Kidney capillary endothelial cell (primary cell): ENCODE data around the gene AGO3.
A peak's percentile ranks its signal among the peaks of the same experiment; 100 is the strongest.
"Not testable (repeated sequence)": the region's sequence is repeated elsewhere in the genome, so short reads cannot be mapped to it uniquely, and the experiment has no call there.

Experiments
- DNase-seq: peaks from one replicate; pipeline ENCODE4 v3.0.0-alpha.2; 2018; ENCODE audit warnings: low spot score

Gene AGO3

DNA sequence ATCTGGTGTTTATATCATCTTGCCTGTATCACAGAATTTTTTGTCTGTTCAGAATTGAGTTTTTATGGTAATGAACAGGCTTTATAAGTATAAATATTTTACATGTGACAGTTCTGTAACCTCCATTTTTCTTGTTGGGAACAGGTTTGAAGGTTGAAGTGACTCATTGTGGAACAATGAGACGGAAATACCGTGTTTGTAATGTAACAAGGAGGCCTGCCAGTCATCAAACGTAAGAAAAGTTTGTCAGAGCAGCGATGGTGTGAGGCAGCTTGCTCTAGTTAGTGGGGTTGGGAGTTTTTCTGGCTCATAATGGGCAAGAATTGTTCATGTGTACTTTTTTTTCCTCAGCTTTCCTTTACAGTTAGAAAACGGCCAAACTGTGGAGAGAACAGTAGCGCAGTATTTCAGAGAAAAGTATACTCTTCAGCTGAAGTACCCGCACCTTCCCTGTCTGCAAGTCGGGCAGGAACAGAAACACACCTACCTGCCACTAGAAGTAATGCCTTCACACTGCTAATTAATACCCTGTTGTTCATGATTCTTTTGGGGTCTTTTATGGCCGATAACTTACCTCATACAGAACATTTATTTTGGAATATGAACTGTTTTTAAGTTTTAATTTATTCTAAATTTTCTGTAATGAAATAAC lies 77.8 kb downstream of the AGO3 start:
- peak; percentile 63 for DNase-seq

DNA sequence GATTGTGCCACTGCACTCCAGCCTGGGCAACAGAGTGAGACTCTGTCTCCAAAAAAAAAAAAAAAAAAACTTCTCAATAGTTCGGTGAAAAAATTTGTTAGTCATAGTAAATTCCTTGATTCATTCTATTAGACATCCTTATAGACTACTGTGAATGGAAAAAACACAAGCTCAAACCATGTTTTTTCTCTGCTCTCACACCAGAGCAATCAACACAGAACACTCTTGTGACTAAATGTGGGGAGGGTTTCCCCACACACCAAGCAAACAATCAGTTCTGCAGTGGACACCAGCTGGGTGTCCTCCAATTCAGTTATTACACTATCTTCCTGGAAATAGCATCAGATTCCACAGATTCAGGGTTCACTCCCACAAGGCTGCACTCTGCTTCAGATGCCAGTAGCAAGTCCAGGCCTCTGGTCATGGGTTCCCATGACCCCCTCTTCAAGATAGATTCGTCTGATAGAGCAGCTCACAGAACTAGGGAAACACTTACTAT lies 83.9 kb downstream of the AGO3 start:
- no peak for DNase-seq

DNA sequence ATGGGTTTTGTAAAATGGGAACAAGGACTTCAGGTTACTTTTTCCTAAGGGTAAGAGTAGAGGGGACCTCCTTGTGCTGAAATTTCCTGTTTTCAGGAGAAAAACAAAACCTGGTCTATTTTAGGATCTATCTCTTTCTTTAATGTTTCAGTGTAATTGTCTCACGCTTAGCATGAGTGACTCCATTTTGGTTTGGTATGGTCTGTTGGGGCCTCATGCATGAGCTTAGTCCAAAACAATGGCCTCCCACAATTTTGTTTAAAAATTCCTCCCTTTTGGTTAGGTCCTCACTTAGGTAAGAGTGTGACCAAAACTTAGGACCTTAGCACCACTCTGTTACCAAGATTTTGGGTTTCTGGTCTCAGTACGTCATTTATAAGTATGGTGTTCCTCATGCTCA lies 85.8 kb downstream of the AGO3 start:
- DNase-seq, result no peak

DNA sequence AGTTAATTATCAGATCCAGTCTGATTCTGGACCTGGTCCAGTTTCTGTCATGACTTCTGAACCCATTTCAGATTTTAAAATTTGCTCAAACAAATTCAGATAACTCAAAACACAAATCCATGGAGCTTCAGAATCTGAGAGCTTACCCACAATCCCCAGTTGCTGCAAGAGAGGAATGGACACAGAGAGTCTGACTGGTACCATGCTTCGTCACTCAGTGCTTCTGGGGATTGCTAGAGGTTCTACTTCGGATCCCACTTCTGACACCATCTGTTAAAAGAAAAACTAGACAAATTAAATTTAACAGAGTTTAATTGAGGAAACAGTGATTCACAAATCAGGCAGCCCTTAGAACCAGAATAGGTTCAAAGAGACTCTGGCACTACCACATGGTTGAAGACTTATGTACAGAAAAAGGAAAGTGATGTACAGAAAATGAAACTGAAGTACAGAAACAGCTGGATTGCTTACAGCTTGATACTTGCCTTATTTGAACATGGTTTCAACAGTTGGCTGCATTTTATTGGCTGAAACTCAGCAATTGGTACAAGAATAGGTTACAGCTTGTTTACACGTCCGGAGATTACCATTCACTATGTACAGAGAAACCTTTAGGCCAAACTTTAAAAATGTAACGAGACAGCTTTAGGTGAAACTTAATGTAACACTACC lies 92.3 kb downstream of the AGO3 start:
- DNase-seq, result no peak

DNA sequence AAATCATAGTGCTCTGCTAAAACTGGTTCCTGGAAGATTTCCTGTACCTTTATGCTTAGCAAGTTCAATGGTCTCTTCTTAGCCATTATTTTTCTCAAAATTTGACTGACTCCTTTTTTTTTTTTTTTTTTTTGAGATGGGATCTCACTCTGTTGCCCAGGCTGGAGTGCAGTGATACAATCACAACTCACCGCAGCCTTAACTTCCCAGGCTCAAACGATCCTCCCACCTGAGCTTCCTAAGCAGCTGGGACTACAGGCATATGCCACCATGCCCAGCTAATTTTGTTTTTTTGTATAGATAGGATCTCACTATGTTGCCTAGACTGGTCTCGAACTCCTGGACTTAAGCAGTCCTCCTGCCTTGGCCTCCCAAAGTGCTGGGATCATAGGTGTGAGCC lies 93.1 kb downstream of the AGO3 start:
- not testable (repeated sequence) for DNase-seq

DNA sequence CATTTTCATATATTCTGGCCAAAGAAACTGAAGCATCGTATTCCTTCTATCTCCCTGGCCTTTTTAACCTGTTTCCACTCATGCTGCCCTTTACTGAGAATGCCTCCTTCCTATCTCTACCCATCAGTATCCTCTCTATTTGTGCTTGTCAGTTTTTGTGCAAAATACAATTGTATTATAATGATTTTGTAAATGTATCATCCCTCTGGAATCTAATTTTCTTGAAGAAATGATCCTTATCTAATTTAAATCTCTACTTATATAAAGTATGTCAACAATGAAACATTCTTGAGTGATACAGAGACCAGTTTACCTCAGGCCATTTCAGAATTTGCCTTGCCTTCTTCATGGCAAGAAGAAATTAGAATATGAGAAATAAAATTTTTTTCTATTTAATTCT lies 93.9 kb downstream of the AGO3 start:
- no peak for DNase-seq

DNA sequence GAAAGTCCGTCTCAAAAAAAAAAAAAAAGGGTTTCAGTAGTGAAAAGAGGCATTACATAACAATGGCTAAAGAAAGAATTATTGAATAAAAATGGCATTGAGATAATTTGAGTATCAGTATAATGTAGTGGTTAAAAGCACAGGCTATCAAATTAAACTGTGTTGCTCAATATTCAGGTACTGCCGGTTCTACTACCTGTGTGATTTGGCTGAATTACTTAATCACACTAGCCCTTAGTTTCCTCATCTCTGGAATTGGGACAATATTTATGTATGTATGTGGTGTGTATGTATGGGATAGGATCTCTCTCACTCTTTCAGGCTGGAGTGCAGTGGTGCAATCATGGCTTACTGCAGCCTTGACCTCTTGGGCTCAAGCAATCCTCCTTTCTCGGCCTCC lies 96.9 kb downstream of the AGO3 start:
- DNase-seq, result no peak

DNA sequence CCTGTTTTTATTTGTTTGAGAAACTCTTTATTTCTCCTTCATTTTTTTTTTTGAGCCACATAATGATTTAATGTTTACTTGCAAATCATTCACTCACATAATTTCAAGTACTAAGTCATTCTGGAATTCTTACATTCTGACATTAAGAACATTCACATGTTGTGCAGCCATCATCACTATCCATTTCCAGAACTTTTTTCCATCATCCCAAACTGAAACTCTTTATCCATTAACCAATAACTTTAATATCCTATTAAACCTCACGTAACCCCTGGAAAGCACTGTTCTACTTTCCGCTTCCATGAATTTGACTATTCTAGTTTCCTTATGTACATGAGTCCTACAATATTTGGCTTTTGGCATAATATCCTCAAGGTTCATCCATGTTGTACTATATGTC lies 100.5 kb downstream of the AGO3 start:
- DNase-seq, result no peak

DNA sequence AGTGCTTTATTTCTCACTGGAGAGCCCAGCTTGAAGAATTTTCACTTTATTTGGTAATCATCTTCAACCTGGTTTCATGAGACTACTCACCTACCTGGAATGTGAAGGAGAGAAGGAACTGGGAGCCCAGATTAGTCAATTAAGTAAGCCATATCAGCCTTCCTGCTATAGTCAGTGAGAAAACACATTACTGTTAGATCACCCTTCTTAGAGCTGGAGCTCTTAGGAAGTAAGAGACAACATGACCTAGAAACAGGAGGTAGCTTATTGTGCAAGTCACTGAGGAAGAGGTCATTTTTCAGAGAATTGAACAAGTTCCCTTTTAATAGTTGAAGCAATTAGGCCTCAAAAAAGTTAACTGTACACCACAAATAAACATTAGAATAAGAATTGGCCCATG lies 103.8 kb downstream of the AGO3 start:
- peak; percentile 8 for DNase-seq

DNA sequence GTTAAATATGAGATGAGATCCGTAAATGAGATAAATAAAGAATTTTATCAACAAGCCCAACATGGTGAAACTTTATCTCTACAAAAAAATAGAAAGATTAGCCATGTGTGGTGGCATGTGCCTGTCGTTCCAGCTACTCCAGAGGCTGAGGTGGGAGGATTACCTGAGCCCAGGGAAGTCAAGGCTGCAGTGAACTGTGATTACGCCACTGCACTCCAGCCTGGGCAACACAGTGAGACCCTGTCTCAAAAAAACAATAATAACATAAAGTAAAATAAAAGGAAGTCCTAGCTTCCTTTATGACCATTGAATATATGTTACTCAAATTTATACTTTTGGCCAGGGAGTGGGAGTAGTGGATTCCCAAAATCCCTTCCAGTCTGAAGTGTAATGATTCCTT lies 104.2 kb downstream of the AGO3 start:
- no peak for DNase-seq

DNA sequence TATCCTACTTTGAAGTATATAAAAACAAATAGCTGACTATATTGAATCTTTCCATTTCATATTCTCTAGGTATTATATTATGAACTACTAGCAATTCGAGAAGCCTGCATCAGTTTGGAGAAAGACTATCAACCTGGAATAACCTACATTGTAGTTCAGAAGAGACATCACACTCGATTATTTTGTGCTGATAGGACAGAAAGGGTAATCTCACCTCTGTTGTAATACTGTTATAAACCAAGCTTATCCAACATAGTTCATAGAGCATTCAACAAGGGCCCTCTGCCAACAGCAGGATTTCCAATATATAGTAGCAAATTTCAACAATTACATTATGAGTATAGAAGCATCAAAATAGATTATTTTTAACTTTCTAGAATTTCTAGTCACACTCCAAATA lies 109.3 kb downstream of the AGO3 start:
- no peak for DNase-seq

DNA sequence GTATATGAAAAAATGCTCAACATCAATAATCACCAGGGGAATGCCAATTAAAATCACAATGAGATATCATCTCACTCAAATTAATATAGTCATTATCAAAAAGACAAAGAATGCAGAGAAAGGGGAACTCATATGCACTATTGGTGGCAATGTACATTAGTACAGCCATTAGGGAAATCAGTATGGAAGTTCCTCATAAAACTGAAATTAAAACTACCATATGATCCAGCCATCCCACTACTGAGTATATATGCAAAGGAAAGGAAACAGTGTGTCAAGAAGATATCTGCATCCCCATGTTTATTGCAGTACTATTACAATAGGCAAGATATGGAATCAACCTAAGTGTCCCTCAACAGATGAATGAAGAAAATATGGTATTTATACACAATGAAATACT lies 120.9 kb downstream of the AGO3 start:
- DNase-seq, result no peak

DNA sequence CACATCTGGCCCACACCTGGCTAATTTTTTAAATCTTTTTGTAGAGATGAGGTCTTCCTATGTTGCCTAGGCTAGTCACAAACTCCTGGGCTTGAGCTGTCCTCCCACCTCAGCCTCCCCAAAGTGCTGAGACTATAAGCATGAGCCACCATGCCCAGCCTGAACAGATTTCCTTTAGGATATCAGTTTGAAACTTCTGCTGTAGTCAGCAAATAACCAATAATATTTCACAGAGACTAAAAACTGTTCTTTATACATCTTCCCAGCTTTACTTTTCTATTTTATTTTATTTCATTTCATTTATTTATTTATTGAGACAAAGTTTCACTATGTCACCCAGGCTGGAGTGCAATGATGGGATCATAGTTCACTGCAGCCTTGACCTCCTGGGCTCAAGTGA lies 123.1 kb downstream of the AGO3 start:
- DNase-seq, result no peak

DNA sequence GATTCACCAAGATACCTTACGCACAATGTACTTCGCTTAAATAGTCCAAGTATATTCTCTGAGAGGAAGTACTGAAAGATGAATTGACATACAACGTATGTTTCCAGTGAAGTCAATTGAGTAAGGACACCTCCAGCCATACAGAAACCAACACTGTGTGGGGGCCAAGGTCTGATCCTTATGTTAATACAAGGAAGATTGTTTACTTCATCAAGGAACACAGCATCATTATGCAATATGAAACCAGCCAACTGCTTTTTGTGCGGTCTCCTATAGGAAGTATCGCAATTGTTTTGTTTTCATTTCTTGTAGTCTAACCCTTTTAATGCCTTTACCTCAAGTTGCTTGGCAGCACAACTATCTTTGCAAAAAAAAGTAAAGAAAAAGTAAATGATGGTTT lies 124.8 kb downstream of the AGO3 start:
- no peak for DNase-seq

DNA sequence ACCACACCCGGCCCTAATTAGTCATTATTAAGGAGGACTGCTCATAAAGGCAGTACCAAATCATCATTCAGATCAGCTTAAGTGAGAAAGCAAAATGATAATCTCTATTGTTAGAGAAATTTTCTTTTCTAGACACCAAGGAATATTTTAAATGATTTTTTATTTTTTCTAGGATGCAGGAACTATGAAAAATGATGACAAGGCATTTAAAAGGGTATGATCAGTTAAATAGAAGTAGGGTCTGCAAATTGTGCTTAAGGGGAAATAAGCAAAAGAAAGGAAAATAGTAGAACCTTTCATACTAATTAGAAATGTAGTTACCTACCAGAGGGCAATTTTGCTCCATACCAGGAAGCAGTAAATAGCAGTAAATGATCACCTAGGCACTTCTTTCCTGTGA lies 131.4 kb downstream of the AGO3 start:
- DNase-seq, result no peak

DNA sequence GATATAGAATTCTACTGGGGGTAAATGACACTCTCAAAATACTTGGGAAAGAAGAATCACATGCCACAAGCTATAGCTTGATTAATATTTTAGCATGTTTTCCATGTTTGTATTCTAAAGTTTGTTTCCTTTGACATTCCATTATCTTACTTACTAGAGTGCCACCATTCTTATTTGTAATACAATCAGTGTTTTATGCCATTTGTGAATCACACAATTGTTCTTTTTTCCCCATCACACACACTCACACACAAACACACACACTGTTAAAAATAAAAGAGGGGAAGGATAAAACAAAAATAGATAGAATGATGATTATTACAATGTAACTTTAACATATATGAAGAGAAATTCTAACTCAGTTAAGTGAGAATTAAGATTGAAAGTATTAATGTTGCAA lies 137.0 kb downstream of the AGO3 start:
- no peak for DNase-seq

DNA sequence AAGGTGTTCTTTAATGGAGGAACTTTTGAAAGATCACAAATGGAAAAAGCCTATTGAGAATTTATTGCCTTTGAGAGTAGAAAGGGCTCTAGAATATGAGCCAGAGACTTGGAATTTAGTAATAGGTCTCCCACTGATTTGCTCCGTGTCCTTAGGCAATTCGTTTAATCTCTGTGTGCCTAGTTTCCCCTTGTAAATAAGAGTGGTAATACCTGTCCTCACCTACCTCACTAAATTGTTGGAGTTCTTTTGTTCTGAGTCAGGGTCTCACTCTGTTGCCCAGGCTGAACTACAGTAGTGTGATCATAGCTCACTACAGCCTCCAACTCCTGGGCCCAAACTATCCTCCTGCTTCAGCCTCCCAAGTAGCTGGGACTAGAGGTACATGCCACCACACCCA lies 138.0 kb downstream of the AGO3 start:
- no peak for DNase-seq

DNA sequence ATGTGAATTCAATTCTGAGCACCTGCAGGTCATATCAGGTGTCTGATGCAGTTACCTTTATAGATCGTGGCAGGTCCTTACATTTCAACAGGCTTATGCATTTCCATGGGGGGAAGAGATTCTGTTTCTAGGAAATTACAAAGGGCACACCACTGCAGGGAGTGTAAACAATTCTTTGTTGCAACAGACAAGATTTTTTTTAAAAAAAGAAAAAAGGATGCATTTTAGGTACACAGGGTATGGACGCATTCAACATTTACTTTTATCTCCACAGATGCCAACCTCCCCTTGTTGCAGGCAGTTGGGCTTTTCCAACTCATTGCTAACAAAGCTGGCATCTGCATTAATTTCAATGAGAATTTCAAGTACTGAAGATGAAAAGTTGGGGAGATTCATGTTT lies 139.4 kb downstream of the AGO3 start:
- DNase-seq, result no peak

DNA sequence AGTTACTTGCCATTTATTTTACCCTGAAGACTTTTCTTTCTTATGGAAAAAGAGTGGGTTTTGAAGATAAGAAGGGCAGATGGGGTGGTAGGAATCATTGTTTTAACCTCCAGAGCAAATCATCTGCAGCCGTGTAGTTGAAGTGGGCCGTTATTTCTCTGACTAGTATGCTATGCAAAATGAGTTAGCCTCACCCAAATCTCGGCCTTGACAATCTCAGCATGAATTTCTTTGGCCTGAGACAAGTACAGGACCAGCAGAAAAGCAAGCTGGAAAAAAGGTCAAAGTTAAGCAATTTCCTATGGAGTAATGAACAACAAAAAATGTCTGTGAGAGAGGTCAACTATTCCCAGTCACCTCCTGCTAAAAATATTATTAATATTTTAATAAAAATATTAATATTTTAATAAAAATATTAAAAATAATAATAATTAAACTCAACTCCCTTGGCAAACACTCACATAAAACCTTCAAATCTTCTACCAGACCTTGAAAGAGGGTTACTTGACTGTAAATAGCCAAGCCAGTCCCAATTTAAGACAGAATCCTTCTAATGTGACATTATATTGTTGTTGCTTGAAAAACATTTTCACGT lies 146.2 kb downstream of the AGO3 start:
- DNase-seq, result no peak

DNA sequence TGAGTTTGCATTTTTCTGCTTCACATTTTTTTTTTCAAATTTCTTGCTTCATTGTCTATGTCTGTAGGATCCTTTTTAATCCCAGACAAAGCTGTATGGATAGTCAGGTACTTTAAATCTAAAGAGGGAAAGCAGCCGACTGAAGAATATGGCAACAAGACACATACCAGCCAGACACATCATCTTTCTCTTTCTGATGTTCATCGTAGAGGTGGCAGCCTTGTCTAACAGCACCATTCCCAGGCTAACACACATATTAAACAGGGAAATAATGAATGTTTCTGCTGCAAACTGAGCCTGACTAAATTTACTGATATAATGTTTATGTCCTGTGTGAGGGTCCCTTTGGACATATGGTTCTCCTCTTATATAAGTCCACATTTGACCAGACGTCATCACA lies 149.3 kb downstream of the AGO3 start:
- DNase-seq, result no peak

DNA sequence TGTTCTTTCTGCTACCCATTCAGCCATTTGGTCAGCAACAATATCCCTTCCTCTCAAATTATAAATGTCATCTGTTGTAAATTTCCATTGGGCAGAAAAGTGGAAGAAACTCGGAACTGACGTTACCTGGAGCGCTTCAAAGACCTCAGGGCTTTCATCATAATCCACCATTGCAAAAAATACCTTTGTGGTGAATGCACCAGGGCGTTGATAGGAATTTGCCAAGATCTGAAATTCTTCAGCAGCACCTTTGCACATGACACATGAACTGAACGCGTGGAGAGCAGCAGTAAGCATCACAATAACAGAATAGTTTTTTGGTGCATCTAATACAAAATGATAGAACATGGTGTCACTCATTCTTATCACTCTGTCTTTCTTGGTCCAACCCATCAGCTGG lies 149.9 kb downstream of the AGO3 start:
- DNase-seq, result no peak

DNA sequence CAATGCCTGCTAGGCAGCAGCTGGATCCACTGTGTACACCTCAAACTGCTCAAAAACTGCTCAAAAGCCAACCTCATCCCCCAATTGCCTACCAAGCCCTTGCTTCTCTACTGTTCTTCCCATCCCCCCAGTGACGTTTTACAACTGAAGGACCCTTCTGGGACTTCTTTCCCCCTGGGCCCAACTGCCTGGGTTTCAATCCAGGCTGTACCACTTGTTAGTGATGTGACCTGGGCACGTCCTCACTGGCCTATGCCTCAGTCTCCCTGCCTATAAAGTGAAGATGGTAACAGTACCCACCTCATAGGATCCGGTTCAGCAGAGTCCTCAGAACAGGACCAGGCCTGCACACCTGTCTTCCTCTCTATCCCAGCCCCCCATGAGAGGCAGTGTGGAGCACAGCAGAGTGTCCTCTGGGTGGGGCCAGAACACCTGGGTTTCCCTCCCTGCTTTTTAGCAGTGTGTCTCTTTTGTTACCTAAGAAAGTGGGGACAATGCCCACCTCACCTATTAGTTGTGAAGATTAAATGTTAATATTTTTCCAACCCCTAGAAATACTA lies 151.1 kb downstream of the AGO3 start:
- DNase-seq, result no peak

DNA sequence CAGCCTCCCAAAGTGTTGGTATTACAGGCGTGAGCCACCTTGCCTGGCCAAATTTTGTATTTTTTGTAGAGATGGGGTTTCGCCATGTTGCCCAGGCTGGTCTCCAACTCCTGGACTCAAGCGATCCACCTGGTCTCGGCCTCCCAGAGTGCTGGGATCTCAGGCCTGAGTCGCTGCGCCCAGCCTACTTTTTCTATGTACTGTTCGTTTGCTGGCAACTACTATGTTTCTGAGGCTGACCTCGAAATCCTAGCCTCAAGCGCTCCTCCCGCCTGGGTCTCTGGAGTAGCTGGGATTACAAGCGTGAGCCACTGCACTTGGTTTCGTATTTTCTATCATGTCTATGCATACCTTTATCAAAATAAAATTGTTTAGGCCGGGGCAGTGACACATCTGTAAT lies 152.3 kb downstream of the AGO3 start:
- DNase-seq, result no peak
